ENCODE measurements around the gene CTNNBIP1. TPM values are rescaled to one million over a fixed set of nuclear protein-coding genes. Genes with fewer than 3 reads are reported as not detected.

Gene CTNNBIP1
- total and polyA plus RNA-seq, 9 of the 15 experiments (the other 6 are each of a cell fraction or from before 2014, with no cell fraction given) = 0.65 to 29.2 (median 14.7) TPM

GRCh38 chr1:9822897-9823692, 87.0 kb downstream of the CTNNBIP1 start (continued):
- TF ChIP-seq ZNF76 (CRISPR knock-in tag; IDR thresholded peaks at IDR 0.05; ENCODE audit: borderline replicate concordance) (0 out of 2 replicates have a peak, but pooled peaks have one; percentile 48), SETDB1 (IDR thresholded peaks at IDR 0.05; ENCODE audit: low read length) (no peak), ZNF347 (CRISPR knock-in tag; IDR thresholded peaks at IDR 0.05; ENCODE audit: low read depth) (no peak), TBL1XR1 (IDR thresholded peaks at IDR 0.05; ENCODE audit: low read length in 2 of 2) (no peak), STAT6 (CRISPR knock-in tag; IDR thresholded peaks at IDR 0.05) (no peak), CAMTA2 (CRISPR knock-in tag; conservative IDR thresholded peaks at IDR 0.05) (no peak), THAP7 (CRISPR knock-in tag; IDR thresholded peaks at IDR 0.05) (no peak), ZBTB40 (IDR thresholded peaks at IDR 0.05) (peak; percentile 47; the same call in 1 of the 2 replicates), ZBTB40 (CRISPR knock-in tag; IDR thresholded peaks at IDR 0.05) (no peak), ZBTB5 (IDR thresholded peaks at IDR 0.05) (peak; percentile 68), ADNP (tag; IDR thresholded peaks at IDR 0.05) (no peak), ZNF316 (IDR thresholded peaks at IDR 0.05) (no peak), DDX20 (tag; IDR thresholded peaks at IDR 0.05; ENCODE audit: low read depth) (no peak)
